Central memory CD4-positive, alpha-beta T cell (primary cell): ENCODE results near the gene MRFAP1.
"Not testable (repeated sequence)": the region's sequence is repeated elsewhere in the genome, so short reads cannot be mapped to it uniquely, and the experiment has no call there.

Experiments
- DNase-seq: peaks from one replicate; pipeline ENCODE4 v3.0.0; 2022

The MRFAP1 gene

DNA sequence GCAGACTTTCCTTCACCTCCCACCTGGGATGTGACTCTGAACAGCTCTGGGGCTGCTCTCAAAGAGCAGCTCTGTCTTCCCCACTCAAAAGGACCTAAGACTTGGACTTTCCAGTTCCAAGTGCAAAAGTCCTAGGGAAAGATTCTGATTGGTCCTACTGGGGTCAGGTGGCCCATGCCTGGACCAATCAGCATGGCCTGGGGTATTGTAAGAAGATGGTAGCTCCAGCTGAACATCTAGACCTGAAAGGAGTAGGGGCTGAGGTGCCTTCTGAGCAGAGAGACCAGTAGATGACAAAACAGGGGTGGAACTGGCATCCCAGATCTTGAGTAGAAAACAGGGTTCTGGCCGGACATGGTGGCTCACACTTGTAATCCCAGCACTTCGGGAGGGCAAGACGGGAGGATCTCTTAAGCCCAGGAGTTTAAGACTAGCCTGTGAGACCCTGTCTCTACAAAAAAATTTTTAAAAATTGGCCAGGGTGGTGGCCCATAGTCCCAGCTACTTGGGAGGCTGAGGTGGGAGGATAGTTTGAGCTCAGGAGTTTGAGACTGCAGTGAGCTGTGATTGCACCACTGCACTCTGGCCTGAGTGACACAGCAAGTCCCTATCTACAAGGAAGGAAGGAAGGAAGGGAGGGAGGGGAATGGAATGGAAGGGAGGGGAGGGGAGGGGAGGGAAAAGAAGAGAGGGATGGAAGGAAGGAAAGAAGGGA, 27.4 kb upstream of the MRFAP1 start:
- DNase-seq: no peak

GRCh38 chr4:6613676-6614651, 26.5 kb upstream of the MRFAP1 start:
- no peak for DNase-seq

DNA sequence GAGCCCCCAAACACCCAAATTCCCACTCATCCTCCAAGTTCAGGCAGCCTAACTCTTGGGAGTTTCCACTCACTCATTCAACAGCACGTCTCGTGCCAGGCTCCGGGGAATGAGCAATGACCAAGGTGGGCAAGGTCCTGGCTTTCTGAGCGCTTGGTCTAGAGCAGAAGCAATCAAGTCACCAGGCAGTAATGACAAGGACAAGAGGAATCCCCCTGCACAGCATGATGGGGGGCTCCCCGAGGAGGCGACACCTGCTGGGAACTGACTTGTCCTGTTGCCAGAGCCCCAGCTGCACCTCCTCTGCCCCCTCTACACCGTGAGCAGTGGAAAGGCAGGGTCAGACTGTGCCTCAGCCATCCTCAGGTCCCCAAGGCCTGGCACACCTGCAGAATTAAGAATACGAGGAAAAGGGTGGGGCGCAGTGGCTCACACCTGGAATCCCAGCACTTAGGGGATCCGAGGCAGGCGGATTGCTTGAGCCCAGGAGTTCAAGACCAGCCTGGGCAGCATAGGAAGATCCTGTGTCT, 25.7 kb upstream of the MRFAP1 start:
- no peak for DNase-seq

GRCh38 chr4:6616087-6616995, 24.1 kb upstream of the MRFAP1 start:
- no peak for DNase-seq

DNA sequence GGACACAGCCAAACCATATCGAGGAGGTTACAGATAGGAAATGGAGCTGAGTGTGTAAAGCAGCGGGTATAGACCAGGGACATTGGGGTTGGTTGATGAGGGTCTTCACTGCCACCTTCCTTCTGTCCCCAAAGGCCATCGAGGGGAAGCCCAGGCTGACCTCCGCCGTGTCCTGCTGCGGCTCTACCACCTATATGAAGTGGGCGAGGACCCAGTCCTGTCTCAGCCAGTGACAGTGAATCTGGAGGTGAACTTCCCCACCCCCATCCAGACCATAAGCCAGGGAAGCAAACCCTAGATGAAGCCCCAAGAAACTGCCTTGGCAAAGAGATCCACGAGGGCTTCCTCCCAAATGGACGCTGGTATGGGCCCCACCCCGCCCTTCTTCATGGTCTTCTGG, 23.2 kb upstream of the MRFAP1 start:
- DNase-seq: no peak

DNA sequence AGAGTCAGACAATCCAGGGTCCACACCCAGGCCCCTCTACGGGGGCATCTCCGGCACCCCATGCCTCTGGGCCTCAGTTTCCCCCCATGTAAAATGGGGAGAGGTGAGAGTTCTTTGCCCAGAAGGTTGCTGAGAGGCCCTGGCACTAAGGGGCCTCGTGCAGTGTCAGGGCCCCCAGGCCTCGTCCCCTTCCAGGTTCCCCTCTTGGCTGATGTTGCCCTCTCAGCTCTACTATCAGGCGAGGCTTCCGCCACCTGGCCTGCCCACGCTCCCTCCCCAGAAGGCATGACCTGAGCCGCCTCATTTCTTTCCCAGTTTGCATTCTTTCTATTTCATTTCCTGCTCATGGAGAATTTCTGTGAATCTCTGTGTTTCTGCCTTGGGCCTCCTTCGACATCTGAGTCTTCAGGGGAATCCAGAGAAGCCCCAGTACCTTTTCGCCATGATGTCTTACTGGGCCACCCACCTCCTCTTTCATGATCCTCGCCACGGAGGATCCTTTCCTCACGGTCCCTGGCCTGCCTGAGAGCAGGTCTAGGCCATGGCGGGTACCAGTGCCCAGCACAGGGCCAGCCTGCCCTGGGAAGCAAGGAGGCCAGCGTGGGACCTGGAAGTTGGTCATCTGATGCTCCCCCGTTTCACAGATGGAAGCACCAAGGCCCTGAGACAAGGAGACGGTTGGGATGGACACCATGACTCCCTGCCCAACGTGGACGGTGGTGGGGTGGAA, 21.9 kb upstream of the MRFAP1 start:
- DNase-seq: no peak

DNA sequence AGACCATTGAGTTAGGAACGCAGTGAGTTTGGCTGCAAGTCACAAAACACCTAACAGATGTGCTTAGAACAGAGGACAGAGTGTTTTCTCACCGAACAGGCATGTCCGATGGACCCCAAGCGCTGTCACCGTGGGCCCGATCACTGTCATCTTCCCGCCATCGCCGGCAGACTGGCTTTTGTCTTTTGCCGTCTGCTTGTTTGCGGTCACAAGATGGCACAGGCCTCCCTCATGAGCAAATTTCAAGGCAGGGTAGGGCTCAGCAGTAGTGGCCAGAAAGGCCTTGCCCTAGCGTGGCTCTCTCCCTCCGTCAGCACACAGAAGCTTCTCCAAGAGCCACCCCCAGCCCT, 21.4 kb upstream of the MRFAP1 start:
- DNase-seq: no peak

- no peak for DNase-seq
Measured at GRCh38 chr4:6619466-6620255, 20.8 kb upstream of the MRFAP1 start.

- no peak for DNase-seq
Measured at GRCh38 chr4:6620296-6620695, 20.2 kb upstream of the MRFAP1 start.

- DNase-seq: no peak
Measured at GRCh38 chr4:6620891-6621555, 19.5 kb upstream of the MRFAP1 start.

DNA sequence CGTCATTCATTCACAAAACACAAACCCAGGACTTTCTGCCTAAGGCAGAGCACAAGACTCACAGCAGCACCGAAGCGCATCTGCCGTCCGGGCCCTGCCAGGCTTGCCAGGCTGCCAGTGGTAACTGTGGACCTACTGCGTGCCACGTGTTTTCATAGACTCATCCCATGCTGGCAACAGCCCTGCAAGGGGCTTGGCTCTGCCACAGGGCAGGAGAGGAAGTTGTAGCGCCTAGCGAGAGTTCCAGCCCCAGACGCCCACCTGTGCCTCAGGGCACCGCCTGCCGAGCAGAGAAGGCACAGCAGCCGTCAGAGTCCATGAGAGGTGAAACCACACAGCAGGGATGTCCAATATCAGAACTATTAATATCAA, 18.9 kb upstream of the MRFAP1 start:
- no peak for DNase-seq

GRCh38 chr4:6622744-6623143, 17.7 kb upstream of the MRFAP1 start:
- DNase-seq: no peak

DNA sequence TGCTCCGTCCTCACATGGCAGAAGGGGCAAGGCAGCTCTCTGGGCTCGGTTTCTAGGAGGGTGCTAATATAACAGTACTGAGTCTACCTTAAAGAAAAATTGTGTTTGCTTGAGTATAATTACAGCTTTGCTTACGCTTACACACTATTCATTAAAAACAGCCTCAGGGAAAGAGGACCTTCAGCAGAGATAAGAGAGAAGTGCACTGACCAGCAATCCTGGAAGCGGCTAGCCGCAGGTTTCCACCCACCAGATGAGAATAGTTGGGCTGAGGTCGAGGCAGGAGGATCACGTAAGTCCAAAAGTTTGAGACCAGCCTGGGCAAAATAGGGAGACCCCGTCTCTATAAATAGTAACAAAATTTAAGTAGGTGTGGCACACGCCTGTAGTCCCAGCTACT, 15.2 kb upstream of the MRFAP1 start:
- no peak for DNase-seq

DNA sequence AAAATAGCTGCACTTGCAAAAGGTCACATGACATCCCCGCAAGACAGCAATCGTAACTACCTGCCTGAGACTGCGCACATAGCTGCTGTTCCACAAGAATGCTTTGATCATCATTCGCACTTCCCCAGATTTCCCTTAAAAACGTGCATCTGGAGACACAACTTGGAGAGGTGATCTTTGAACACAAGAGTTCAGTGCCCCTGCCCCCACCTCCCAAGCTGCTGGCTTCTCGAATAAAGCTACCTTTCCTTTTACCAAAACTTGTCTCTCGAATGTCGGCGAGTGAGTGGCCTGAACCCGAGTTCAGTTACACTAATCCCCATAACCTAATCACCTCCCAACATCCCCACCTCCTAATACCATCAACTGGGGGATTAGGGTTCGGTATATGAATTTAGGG, 14.4 kb upstream of the MRFAP1 start:
- DNase-seq: no peak

- DNase-seq: no peak
Measured at GRCh38 chr4:6627832-6628231, 12.7 kb upstream of the MRFAP1 start.

GRCh38 chr4:6628484-6628883, 12.0 kb upstream of the MRFAP1 start:
- not testable (repeated sequence) for DNase-seq

DNA sequence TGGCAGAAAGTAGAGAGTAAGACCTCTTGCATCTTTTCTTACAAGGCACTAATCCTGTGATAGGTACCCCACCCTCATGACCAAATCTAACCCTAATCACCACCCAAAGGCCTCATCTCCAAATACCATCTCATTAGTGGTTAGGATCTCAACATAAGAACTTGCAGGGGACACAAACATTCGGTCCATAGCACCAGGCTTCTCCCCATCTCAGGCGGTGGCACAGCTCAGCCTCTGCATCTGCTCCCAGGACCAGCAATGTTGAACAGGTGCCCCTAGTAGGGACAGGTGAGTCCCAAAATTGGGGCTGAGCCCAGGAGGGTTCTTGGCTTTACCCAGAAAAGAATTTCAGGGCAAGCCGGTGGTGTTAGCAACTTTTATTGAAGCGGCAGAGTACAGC, 8.4 kb upstream of the MRFAP1 start:
- DNase-seq: no peak

DNA sequence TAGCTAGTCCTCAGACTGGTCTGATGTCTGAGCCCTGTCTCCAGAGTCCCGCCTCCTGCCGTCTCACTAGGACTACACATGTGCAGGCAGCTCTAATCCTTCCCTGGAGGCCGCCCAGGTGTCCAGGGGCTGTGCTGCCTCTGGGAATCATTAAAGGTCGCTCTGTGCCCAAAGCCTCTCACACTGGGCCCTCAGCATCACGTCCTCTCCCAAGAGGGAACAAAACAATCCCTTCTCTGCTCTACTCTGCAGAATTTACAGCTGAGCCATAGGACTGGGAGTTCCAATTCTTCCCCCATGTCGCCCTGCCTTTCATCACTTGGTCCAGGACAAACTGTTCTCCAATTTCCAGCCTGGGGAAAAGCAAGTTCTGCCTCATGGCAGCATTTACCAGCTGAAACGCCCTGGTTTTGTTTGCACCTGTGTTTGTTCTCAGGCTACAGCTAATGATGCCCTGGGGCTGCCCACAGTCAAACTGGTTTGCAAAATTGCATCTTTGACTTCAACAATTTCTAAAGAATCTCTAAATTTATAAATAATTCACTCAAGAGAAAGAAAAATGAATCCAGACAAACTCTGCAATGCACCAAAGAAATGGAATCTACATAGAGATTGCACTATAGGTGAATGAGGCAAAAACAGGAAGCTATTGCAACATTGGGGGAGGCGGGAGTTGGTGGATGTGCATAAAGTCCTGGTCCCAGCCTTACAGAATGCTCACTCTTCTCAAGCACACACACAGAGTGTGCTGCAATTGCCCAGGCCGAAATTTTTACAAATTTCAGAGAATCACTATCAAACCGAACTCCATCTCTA, 7.2 kb upstream of the MRFAP1 start:
- no peak for DNase-seq

GRCh38 chr4:6634746-6635145, 5.7 kb upstream of the MRFAP1 start:
- DNase-seq: no peak

DNA sequence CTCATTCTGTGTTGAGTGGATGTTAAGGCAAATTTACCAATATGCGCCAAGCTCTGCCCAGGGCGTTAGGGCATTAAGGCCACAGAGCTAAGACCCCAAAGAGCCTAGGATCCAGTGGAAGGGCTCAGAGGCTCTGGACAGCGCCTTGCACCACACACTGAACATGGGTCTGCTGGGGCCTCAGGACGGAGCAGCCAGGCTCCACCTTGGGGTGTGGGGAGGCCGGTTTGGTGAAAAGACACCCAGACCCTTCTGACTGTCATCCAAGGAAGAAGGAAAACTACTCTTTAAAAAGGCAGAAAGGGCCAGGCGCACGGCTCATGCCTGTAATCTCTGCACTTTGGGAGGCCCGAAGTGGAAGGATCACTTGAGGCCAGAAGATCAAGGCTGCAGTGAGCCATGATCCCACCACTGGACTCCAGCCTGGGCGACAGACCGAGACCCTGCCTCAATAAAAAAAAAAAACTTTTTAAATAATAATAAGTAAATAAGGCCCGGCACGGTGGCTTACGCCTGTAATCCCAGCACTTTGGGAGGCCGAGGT, 1.3 kb upstream of the MRFAP1 start:
- no peak for DNase-seq
